Measurements from ENCODE around the gene TEAD2.

The TEAD2 gene

DNA sequence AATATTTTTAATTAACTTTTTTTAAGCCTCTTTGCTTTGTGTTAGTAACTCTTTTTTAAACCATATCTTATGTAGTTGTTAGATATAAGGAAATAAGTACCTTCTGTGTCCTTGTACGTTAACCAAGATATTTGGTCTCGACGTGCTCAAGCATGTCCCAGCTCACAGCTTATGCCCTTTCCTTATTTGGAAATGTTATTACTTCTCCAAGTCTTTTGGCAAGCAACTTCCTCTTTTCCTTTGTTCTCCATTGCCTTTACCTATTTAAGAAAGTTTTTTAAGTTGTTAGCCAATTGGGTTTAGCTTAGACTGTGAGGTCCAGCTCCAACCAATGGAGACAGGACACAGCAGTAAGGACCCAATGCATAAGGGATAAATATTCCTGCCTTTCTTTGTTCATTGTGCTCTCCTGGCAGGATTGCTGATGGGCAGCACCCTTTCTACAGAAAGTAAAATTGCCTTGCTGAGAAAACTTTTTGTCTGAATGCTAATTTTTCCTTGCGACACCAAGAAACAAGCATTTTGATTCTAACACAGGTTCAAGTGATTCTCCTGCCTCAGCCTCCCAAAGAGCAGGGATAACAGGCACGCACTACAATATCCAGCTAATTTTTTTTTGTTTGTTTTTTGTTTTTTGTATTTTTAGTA lies 6.6 kb upstream of the TEAD2 start:
- no peaks in the 10 kb centered on the region for H3K79me2 ChIP-seq (ENCODE audit: insufficient read depth, low read length)
- H3K27me3 ChIP-seq (ENCODE audit: low read length) = no peaks in the 10 kb centered on the region; the same call in 1 of the 2 replicates
- H3K9me2 ChIP-seq (replicated peaks; ENCODE audit: insufficient read depth, low read length) = no peaks in the 10 kb centered on the region
- no peak overlapping the region for H3K9ac ChIP-seq (ENCODE audit: low read length)
- no peak overlapping the region for H3K27ac ChIP-seq (ENCODE audit: low read depth, low read length)
- no peaks in the 10 kb centered on the region for H3K36me3 ChIP-seq (ENCODE audit: low read length)
- H3K4me2 ChIP-seq (ENCODE audit: low read depth, low read length, poor library complexity, severe bottlenecking) = no peak overlapping the region
- H3F3A ChIP-seq (ENCODE audit: insufficient read depth) = no peaks in the 10 kb centered on the region; the same call in 1 of the 2 replicates
- no peak overlapping the region for H3K4me3 ChIP-seq (ENCODE audit: insufficient read depth, low read length, poor library complexity, severe bottlenecking)
- H2AFZ ChIP-seq (ENCODE audit: low read depth, low read length, severe bottlenecking) = no peak overlapping the region
- H3K9me3 ChIP-seq (ENCODE audit: insufficient read depth, low read length) = peaks cover 18% of the 10 kb centered on the region
- no peaks in the 10 kb centered on the region for H4K20me1 ChIP-seq (ENCODE audit: low read depth, low read length)
- TF ChIP-seq, protein P1, sequence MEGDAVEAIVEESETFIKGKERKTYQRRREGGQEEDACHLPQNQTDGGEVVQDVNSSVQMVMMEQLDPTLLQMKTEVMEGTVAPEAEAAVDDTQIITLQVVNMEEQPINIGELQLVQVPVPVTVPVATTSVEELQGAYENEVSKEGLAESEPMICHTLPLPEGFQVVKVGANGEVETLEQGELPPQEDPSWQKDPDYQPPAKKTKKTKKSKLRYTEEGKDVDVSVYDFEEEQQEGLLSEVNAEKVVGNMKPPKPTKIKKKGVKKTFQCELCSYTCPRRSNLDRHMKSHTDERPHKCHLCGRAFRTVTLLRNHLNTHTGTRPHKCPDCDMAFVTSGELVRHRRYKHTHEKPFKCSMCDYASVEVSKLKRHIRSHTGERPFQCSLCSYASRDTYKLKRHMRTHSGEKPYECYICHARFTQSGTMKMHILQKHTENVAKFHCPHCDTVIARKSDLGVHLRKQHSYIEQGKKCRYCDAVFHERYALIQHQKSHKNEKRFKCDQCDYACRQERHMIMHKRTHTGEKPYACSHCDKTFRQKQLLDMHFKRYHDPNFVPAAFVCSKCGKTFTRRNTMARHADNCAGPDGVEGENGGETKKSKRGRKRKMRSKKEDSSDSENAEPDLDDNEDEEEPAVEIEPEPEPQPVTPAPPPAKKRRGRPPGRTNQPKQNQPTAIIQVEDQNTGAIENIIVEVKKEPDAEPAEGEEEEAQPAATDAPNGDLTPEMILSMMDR (IDR thresholded peaks at IDR 0.05; ENCODE audit: insufficient read depth, low read length, poor library complexity, severe bottlenecking) = no peak
- TF ChIP-seq EZH2phosphoT487 (conservative IDR thresholded peaks at IDR 0.05; ENCODE audit: low read length) = no peak

DNA sequence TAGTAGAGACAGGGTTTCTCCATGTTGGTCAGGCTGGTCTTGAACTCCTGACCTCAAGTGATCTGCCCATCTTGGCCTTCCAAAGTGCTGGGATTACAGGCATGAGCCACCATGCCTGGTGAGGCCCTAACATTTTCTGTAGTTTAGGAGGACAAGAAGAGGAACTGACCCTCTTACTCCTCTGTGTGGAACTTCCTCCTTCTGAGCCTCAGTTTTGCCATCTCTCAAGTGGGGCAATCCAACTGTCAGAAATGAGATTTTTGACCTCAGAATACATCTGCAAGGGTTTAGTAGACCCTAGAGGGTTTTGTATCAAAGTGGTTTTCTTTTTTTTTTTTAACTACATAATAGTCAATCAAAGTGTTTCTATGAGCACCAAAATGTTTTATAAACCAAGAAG lies 3.9 kb upstream of the TEAD2 start:
- H3F3A ChIP-seq (ENCODE audit: insufficient read depth) = no peaks in the 10 kb centered on the region; the same call in 1 of the 2 replicates
- TF ChIP-seq, protein P1 (IDR thresholded peaks at IDR 0.05; ENCODE audit: insufficient read depth, low read length, poor library complexity, severe bottlenecking) = no peak
- TF ChIP-seq EZH2phosphoT487 (conservative IDR thresholded peaks at IDR 0.05; ENCODE audit: low read length) = no peak
- peaks cover 18% of the 10 kb centered on the region for H3K9me3 ChIP-seq (ENCODE audit: insufficient read depth, low read length)
- H3K79me2 ChIP-seq (ENCODE audit: insufficient read depth, low read length) = no peaks in the 10 kb centered on the region
- H3K4me2 ChIP-seq (ENCODE audit: low read depth, low read length, poor library complexity, severe bottlenecking) = no peak overlapping the region
- H3K9ac ChIP-seq (ENCODE audit: low read length) = no peak overlapping the region
- no peak overlapping the region for H3K27ac ChIP-seq (ENCODE audit: low read depth, low read length)
- H2AFZ ChIP-seq (ENCODE audit: low read depth, low read length, severe bottlenecking) = no peak overlapping the region
- H4K20me1 ChIP-seq (ENCODE audit: low read depth, low read length) = no peaks in the 10 kb centered on the region
- no peak overlapping the region for H3K4me3 ChIP-seq (ENCODE audit: insufficient read depth, low read length, poor library complexity, severe bottlenecking)
- H3K36me3 ChIP-seq (ENCODE audit: low read length) = no peaks in the 10 kb centered on the region
- H3K27me3 ChIP-seq (ENCODE audit: low read length) = no peaks in the 10 kb centered on the region; the same call in 1 of the 2 replicates
- no peaks in the 10 kb centered on the region for H3K9me2 ChIP-seq (replicated peaks; ENCODE audit: insufficient read depth, low read length)

DNA sequence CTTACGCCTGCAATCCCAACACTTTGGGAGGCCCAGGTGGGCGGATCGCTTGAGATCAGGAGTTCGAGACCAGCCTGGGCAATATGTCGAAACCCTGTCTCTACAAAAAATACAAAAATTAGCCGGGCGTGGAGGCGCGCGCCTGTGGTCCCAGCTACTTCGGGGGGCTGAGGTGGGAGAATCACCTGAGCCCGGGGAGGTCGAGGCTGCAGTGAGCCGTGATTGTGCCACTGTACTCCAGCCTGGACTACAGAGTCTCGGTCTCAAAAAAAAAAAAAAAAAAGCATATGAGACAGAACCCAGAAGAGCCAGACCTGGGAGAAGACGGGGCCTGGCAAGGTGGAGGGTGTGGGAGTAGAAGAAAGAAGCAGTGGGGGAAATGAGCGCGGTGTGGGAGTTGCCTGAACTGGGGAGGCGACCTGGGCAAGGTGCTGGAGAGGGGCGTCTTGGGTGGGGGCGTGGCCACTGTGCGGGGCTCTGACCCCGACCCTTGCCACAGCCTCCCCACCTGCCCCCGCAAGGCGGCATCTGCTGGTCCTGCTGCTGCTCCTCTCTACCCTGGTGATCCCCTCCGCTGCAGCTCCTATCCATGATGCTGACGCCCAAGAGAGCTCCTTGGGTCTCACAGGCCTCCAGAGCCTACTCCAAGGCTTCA lies 2.0 kb upstream of the TEAD2 start:
- H3K27ac ChIP-seq (ENCODE audit: low read depth, low read length) = no peak overlapping the region
- no peak overlapping the region for H3K9ac ChIP-seq (ENCODE audit: low read length)
- no peaks in the 10 kb centered on the region; the same call in 1 of the 2 replicates for H3F3A ChIP-seq (ENCODE audit: insufficient read depth)
- peaks cover 6% of the 10 kb centered on the region for H3K9me3 ChIP-seq (ENCODE audit: insufficient read depth, low read length)
- H3K4me3 ChIP-seq (ENCODE audit: insufficient read depth, low read length, poor library complexity, severe bottlenecking) = no peak overlapping the region
- H4K20me1 ChIP-seq (ENCODE audit: low read depth, low read length) = no peaks in the 10 kb centered on the region
- H3K27me3 ChIP-seq (ENCODE audit: low read length) = no peaks in the 10 kb centered on the region; the same call in 1 of the 2 replicates
- no peaks in the 10 kb centered on the region for H3K9me2 ChIP-seq (replicated peaks; ENCODE audit: insufficient read depth, low read length)
- TF ChIP-seq, protein P1 (IDR thresholded peaks at IDR 0.05; ENCODE audit: insufficient read depth, low read length, poor library complexity, severe bottlenecking) = no peak
- no peak for TF ChIP-seq EZH2phosphoT487 (conservative IDR thresholded peaks at IDR 0.05; ENCODE audit: low read length)
- no peaks in the 10 kb centered on the region for H3K36me3 ChIP-seq (ENCODE audit: low read length)
- H3K4me2 ChIP-seq (ENCODE audit: low read depth, low read length, poor library complexity, severe bottlenecking) = no peak overlapping the region
- H3K79me2 ChIP-seq (ENCODE audit: insufficient read depth, low read length) = no peaks in the 10 kb centered on the region
- H2AFZ ChIP-seq (ENCODE audit: low read depth, low read length, severe bottlenecking) = no peak overlapping the region

Measured in SU-DHL-6 (cell line).